NB4 (cell line): ENCODE data around the gene MYDGF.

Source experiments
- CTCF ChIP-seq: IDR thresholded peaks from one replicate; pipeline ENCODE4 v1.5.1; 2012; ENCODE audit warnings: low read depth, low read length
- MAX ChIP-seq: IDR thresholded peaks from 2 replicates; pipeline ENCODE4 v1.6.1; 2011; ENCODE audit warnings: low read depth, low read length
- POLR2A ChIP-seq: IDR thresholded peaks from 2 replicates; pipeline ENCODE4 v1.6.1; 2011; ENCODE audit warnings: mild to moderate bottlenecking; ENCODE audit not compliant: insufficient read length; ENCODE audit errors: extremely low read depth

DNA sequence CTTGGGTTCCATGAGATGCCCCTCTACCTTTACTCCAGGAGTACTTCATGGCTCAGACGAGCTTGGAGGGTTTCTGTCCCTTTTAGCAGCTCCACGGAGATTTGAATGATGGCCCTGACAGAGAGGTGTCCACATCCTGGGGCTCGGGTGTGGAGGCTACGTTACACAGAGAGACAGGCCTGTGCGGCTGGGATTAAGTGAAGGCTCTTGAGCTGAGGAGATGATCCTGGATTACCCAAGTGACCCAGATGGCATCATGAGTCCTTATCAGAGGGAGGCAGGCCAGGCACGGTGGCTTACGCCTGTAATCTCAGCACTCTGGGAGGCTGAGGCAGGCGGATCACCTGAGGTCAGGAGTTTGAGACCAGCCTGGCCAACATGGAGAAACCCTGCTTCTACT, 41.1 kb upstream of the MYDGF start:
- TF ChIP-seq CTCF, result no peak
- no peak for TF ChIP-seq POLR2A
- TF ChIP-seq MAX, result no peak
